ENCODE data around the gene VPS33B. TPM values are rescaled to one million over a fixed set of nuclear protein-coding genes. Genes with fewer than 3 reads are reported as not detected.
A peak's percentile ranks its signal among the peaks of the same experiment; 100 is the strongest.

The VPS33B gene
- total and polyA plus RNA-seq, 2 of the 13 experiments (the other 11 are each of a cell fraction or from before 2014, with no cell fraction given) = 15.8 to 16.5 TPM

- TF ChIP-seq REST (IDR thresholded peaks at IDR 0.05; ENCODE audit: borderline replicate concordance in 1 of 2, low read depth in 1 of 2, low read length in 2 of 2) (peak in 1 of 2 experiments; percentile 37; a peak in 1 of 4 replicates), HCFC1 (IDR thresholded peaks at IDR 0.05; ENCODE audit: low read depth, low read length) (peak; percentile 22; the same call in 1 of the 2 replicates), FOXK1 (CRISPR knock-in tag; IDR thresholded peaks at IDR 0.05; ENCODE audit: borderline replicate concordance, low read depth) (peak; percentile 55; the same call in 1 of the 2 replicates), FIP1L1 (IDR thresholded peaks at IDR 0.05; ENCODE audit: borderline replicate concordance, insufficient read depth, low read depth, low read length) (no peak; the same call in 1 of the 2 replicates), BORCS8-MEF2B (CRISPR knock-in tag; IDR thresholded peaks at IDR 0.05) (peak; percentile 94), ZNF704 (CRISPR knock-in tag; IDR thresholded peaks at IDR 0.05; ENCODE audit: borderline replicate concordance) (peak; percentile 24; the same call in 1 of the 2 replicates), TBL1XR1 (IDR thresholded peaks at IDR 0.05; ENCODE audit: borderline replicate concordance, low read length, partially characterized antibody) (no peak), ZNF354B (CRISPR knock-in tag; IDR thresholded peaks at IDR 0.05) (peak; percentile 51; the same call in 1 of the 2 replicates), SP2 (CRISPR knock-in tag; IDR thresholded peaks at IDR 0.05) (peak; percentile 100), RELA (CRISPR knock-in tag; IDR thresholded peaks at IDR 0.05) (peak; percentile 28; the same call in 1 of the 2 replicates), ZNF333 (CRISPR knock-in tag; IDR thresholded peaks at IDR 0.05; ENCODE audit: borderline replicate concordance) (no peak), ZGPAT (CRISPR knock-in tag; IDR thresholded peaks at IDR 0.05) (peak; percentile 77), JUN (CRISPR knock-in tag; IDR thresholded peaks at IDR 0.05) (peak; percentile 91), ZNF800 (CRISPR knock-in tag; IDR thresholded peaks at IDR 0.05) (peak; percentile 77; the same call in 1 of the 2 replicates), MXI1 (IDR thresholded peaks at IDR 0.05; ENCODE audit: borderline replicate concordance, low read depth, low read length) (peak; percentile 85; the same call in 2 of the 3 replicates), ZNF329 (CRISPR knock-in tag; IDR thresholded peaks at IDR 0.05; ENCODE audit: low read depth) (no peak), CENPT (CRISPR knock-in tag; IDR thresholded peaks at IDR 0.05; ENCODE audit: low read depth) (no peak)
Measured at GRCh38 chr15:90994417-90995311, 27.7 kb downstream of the VPS33B start, which contains the start of gene PRC1 (continued).
